Kidney (tissue), 14 donors: ENCODE data around the gene KIF15. TPM values are rescaled to one million over a fixed set of nuclear protein-coding genes. Genes with fewer than 3 reads are reported as not detected.

Source experiments
- DNase-seq, 5 donors: peaks; one replicate each; pipeline ENCODE4 v3.0.0-alpha.2; 2013 to 2020
- FAIRE-seq: peaks from 2 replicates; lab custom pipeline; 2012; peaks lifted over from hg19 to GRCh38; lab: Jason Lieb, UNC
- H3K27ac ChIP-seq, 2 donors: one replicate each; pipeline ENCODE4 v1.7.0; 2013; ENCODE audit warnings: low read depth in 2 of 2, low read length in 2 of 2, inconsistent platforms in 1 of 2
- H3K27me3 ChIP-seq: one replicate; pipeline ENCODE4 v1.7.1; 2013; ENCODE audit warnings: low read length, inconsistent platforms; ENCODE audit not compliant: control insufficient read depth, insufficient read depth
- H3K36me3 ChIP-seq, 3 donors: one replicate each; pipeline versions ENCODE4 v1.7.0 to v1.7.1; 2013; ENCODE audit warnings: low read length in 3 of 3, control low read depth in 1 of 3, inconsistent platforms in 1 of 3; ENCODE audit not compliant: insufficient read depth in 3 of 3, control insufficient read depth in 2 of 3
- H3K4me1 ChIP-seq, 3 donors: one replicate each; pipeline versions ENCODE4 v1.7.0 to v1.7.1; 2013; ENCODE audit warnings: low read length in 3 of 3, inconsistent platforms in 1 of 3, low read depth in 1 of 3; ENCODE audit not compliant: control insufficient read depth in 2 of 3, insufficient read depth in 2 of 3
- H3K4me3 ChIP-seq, 3 donors: one replicate each; pipeline versions ENCODE4 v1.7.0 to v1.8.1; 2013; ENCODE audit warnings: low read length in 3 of 3, control low read depth in 1 of 3, inconsistent platforms in 1 of 3
- H3K9ac ChIP-seq, 3 donors: one replicate each; pipeline versions ENCODE4 v1.7.0 to v1.7.1; 2013; ENCODE audit warnings: low read length in 3 of 3, control low read depth in 1 of 3, inconsistent platforms in 1 of 3
- H3K9me3 ChIP-seq, 3 donors: one replicate each; pipeline versions ENCODE4 v1.7.0 to v1.7.1; 2013; ENCODE audit warnings: low read length in 3 of 3, control low read depth in 1 of 3, inconsistent platforms in 1 of 3; ENCODE audit not compliant: control insufficient read depth in 2 of 3, insufficient read depth in 1 of 3
- intact Hi-C: fragments of 100-400 bp; cut with DNase I; formaldehyde crosslinking; loops from one replicate; pipeline ENCODE4 v1.11.1; 2022
- polyA plus RNA-seq: library from polyadenylated mRNA; stranded (reverse); fragments of 350-450 nt; fragmentation: Illumina TruSeq; extraction: RNeasy Lipid Tissue Mini Kit (QIAGEN cat#74804); gene quantifications from one replicate; pipeline ENCODE4 v1.2.3, GENCODE V29; 2014; ENCODE audit warnings: low read depth, low replicate concordance; ENCODE audit not compliant: insufficient read depth
- total RNA-seq: library from RNA; stranded (reverse); fragmentation: NEBNext Ultra II Directional; extraction: Animal tissue kit (Norgen Biotek cat#: 25700); gene quantifications from one replicate; pipeline ENCODE4 v1.2.1, GENCODE V29; 2021
- TF ChIP-seq, protein P1 (sequence below): IDR thresholded peaks from 3 replicates; pipeline ENCODE4 v1.5.1; 2012; ENCODE audit warnings: mild to moderate bottlenecking, moderate library complexity, borderline replicate concordance; ENCODE audit not compliant: insufficient read depth; ENCODE audit errors: extremely low read depth
- donor health status: control.
- donor health status: control.
- donor health status: control.
- donor health status: control.
- donor health status: control.
- donor health status: DM: yes; HTN: yes; CAD: no.
- donor health status: Normal renal cell carcinoma (clear cell type).

KIF15 gene
- total and polyA plus RNA-seq, 2 donors from 2014 or later = 0.32 to 0.72 TPM

GRCh38 chr3:44865272-44866035 is 103.9 kb downstream of the KIF15 start:
- FAIRE-seq (no peak), DNase-seq (no peak)
- H3K9me3 ChIP-seq = no peaks in the 10 kb centered on the region

GRCh38 chr3:44867421-44868111 is 106.0 kb downstream of the KIF15 start:
- no peak overlapping the region for H3K27ac ChIP-seq
- no peak overlapping the region for H3K9ac ChIP-seq
- TF ChIP-seq, protein P1, sequence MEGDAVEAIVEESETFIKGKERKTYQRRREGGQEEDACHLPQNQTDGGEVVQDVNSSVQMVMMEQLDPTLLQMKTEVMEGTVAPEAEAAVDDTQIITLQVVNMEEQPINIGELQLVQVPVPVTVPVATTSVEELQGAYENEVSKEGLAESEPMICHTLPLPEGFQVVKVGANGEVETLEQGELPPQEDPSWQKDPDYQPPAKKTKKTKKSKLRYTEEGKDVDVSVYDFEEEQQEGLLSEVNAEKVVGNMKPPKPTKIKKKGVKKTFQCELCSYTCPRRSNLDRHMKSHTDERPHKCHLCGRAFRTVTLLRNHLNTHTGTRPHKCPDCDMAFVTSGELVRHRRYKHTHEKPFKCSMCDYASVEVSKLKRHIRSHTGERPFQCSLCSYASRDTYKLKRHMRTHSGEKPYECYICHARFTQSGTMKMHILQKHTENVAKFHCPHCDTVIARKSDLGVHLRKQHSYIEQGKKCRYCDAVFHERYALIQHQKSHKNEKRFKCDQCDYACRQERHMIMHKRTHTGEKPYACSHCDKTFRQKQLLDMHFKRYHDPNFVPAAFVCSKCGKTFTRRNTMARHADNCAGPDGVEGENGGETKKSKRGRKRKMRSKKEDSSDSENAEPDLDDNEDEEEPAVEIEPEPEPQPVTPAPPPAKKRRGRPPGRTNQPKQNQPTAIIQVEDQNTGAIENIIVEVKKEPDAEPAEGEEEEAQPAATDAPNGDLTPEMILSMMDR = no peak
- no peak overlapping the region for H3K4me3 ChIP-seq
- intact Hi-C loops = no loop called here
- H3K4me1 ChIP-seq = peaks cover 1 to 3% (median 2%) of the 10 kb centered on the region in 3 donors
- DNase-seq (no peak), FAIRE-seq (no peak)
- H3K27me3 ChIP-seq = no peaks in the 10 kb centered on the region
- no peaks in the 10 kb centered on the region for H3K9me3 ChIP-seq
- H3K36me3 ChIP-seq = peaks cover 0 to 5% (median 0%) of the 10 kb centered on the region in 3 donors

More at GRCh38 chr3:44865272-44866035, 103.9 kb downstream of the KIF15 start:
- no peak overlapping the region for H3K27ac ChIP-seq
- TF ChIP-seq, protein P1 = no peak
- no peak overlapping the region for H3K4me3 ChIP-seq
- no peaks in the 10 kb centered on the region for H3K27me3 ChIP-seq
- intact Hi-C loops = no loop called here
- peaks cover 3 to 8% (median 4%) of the 10 kb centered on the region in 3 donors for H3K4me1 ChIP-seq
- H3K9ac ChIP-seq = no peak overlapping the region
- H3K36me3 ChIP-seq = peaks cover 0 to 5% (median 0%) of the 10 kb centered on the region in 3 donors

DNA sequence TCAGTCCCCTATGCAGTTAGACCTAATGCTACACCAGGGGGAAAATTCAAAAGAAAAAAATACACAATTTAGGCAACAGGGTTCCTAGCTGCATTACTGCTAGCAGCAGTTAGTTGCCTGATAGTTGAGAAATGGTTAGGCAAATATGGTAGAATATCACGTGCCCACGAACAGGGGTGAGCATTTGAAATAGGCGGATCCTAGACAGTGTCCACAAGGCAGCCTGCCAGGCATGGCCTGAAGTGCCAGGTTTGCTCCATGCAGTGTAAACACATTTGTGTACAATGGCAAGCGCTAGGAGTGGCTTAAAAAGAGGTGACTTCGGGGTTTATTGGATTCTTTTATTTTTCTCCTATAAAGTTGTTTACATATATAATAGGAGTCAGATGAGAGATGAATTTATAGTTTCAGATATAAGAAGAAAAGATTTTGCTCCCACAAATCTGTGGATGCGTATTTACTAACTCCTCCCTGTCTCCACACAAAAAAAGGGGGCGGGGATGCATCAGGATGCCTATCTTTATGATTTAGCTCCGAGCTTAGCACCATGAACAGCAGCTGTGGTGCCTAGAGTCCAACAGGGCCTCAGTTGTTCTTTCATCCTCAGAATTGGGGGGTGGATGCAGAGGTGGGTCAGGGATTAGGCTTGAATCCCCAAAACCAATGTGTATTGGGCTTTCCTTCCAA is 108.9 kb downstream of the KIF15 start:
- H3K4me3 ChIP-seq = no peak overlapping the region
- DNase-seq (no peak), FAIRE-seq (no peak)
- intact Hi-C loops = no loop called here
- no peaks in the 10 kb centered on the region for H3K4me1 ChIP-seq
- H3K9ac ChIP-seq = no peak overlapping the region
- H3K27me3 ChIP-seq = no peaks in the 10 kb centered on the region
- H3K27ac ChIP-seq = no peak overlapping the region
- H3K9me3 ChIP-seq = no peaks in the 10 kb centered on the region
- TF ChIP-seq, protein P1 = no peak
- peaks cover 0 to 2% (median 0%) of the 10 kb centered on the region in 3 donors for H3K36me3 ChIP-seq
